HUES48 (cell line): Measurements from ENCODE around the gene C10orf67.
"Not testable (repeated sequence)": the region's sequence is repeated elsewhere in the genome, so short reads cannot be mapped to it uniquely, and the experiment has no call there.

Source experiments
- H3K27ac ChIP-seq: one replicate; pipeline ENCODE4 v1.7.0; 2013; ENCODE audit warnings: low read depth, low read length, inconsistent platforms
- H3K27me3 ChIP-seq: 2 replicates; pipeline ENCODE4 v1.6.1; 2013; ENCODE audit warnings: mild to moderate bottlenecking, low read length; ENCODE audit not compliant: control insufficient read depth, insufficient read depth
- H3K36me3 ChIP-seq: 2 replicates; pipeline ENCODE4 v1.6.1; 2013; ENCODE audit warnings: low read length; ENCODE audit not compliant: control insufficient read depth, insufficient read depth
- H3K4me1 ChIP-seq: 2 replicates; pipeline ENCODE4 v1.6.1; 2013; ENCODE audit warnings: mild to moderate bottlenecking, low read length; ENCODE audit not compliant: control insufficient read depth, insufficient read depth
- H3K4me3 ChIP-seq: 2 replicates; pipeline ENCODE4 v1.5.1; 2013; ENCODE audit warnings: mild to moderate bottlenecking, low read depth, low read length
- H3K9ac ChIP-seq: 2 replicates; pipeline ENCODE4 v1.6.1; 2013; ENCODE audit warnings: mild to moderate bottlenecking, low read depth, low read length, moderate library complexity
- H3K9me3 ChIP-seq: 2 replicates; pipeline ENCODE4 v1.6.1; 2013; ENCODE audit warnings: low read length; ENCODE audit not compliant: control insufficient read depth, insufficient read depth

C10orf67 gene

DNA sequence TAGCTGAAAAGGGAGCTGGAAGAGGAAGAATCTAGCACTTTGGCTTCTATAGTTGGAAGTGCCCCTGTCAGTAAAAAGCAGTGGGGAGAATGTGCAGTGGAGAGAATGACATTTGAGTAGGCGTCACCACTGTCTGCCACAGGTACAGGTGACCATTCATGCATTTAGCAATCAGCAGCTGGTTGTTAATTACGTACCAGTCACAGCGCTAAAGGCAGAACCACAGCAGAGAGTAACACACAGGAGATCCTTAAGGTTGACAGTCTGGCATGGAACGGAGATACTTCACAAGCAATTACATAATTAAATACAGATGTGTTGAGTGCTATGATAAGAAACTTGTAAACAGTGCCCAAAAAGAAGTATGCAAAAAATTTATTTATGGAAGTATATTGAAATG lies 24.8 kb downstream of the C10orf67 start:
- no peak overlapping the region for H3K9ac ChIP-seq
- H3K27me3 ChIP-seq: no peaks in the 10 kb centered on the region
- H3K36me3 ChIP-seq: no peaks in the 10 kb centered on the region
- H3K9me3 ChIP-seq: no peaks in the 10 kb centered on the region
- H3K4me3 ChIP-seq: no peak overlapping the region
- H3K4me1 ChIP-seq: no peaks in the 10 kb centered on the region
- H3K27ac ChIP-seq: no peak overlapping the region

DNA sequence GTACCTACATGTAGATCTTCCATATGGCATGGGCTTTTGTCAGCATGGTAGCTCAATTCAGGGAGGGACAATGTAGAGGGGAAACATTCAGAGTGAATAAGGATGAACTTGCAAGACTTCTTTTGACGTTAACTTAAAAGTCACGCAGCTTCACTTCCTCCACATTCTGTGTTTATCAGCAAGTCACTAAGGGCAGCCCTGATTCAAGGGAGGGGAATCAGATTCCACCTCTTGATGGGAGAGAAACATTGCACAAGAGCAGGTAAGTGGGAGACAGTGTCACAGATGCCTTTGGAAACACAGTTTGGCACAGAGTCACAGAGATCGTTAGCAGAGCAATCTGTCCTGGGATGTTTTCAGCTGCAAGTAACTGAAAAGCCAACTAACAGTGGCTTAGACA lies 26.2 kb downstream of the C10orf67 start:
- no peak overlapping the region for H3K4me3 ChIP-seq
- no peak overlapping the region for H3K9ac ChIP-seq
- no peaks in the 10 kb centered on the region for H3K4me1 ChIP-seq
- no peaks in the 10 kb centered on the region for H3K36me3 ChIP-seq
- no peaks in the 10 kb centered on the region for H3K27me3 ChIP-seq
- no peaks in the 10 kb centered on the region for H3K9me3 ChIP-seq
- H3K27ac ChIP-seq: no peak overlapping the region

DNA sequence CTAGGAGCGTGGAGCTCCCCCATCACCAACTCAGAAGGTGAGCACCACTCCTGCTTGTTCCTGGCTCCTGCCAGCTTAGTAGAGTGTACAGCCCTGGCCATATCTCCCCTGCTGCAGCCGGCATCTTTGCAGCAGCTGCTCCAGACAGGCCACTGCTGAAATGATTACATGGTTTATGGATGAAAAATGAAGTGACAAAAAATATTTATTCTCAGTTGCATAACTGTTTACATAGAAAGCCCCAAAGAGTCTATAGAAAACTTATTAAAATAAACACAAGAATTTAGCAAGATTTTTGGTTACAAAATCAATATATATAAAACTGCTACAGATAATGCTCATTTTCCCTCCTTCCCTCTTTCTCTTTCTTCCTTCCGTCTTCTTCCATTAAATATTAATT lies 27.2 kb downstream of the C10orf67 start:
- Histone ChIP-seq H3K36me3 (no peaks in the 10 kb centered on the region), H3K27me3 (no peaks in the 10 kb centered on the region), H3K27ac (no peak overlapping the region), H3K9me3 (no peaks in the 10 kb centered on the region), H3K4me3 (no peak overlapping the region), H3K9ac (no peak overlapping the region), H3K4me1 (no peaks in the 10 kb centered on the region)

DNA sequence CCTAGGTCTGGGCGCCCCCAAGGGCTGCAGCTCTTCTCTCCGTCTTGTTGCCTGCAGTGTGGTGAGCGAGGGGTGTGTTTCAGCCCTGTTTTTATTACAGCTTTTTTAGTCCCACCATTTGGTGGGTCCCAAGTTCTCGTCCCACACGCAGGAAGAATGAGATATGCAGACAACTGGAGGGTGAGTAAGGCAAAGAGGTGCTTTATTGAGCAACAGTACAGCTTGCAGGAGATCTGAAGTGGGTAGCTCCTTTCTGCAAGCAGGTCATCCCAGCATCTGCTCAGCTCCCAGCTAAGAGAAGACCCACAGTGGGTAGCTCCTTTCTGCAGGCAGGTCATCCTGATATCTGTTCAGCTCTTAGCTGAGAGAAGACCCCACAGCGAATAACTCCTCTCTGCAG lies 28.2 kb downstream of the C10orf67 start:
- Histone ChIP-seq H3K9ac (no peak overlapping the region), H3K9me3 (no peaks in the 10 kb centered on the region), H3K27me3 (no peaks in the 10 kb centered on the region), H3K27ac (no peak overlapping the region), H3K36me3 (no peaks in the 10 kb centered on the region), H3K4me1 (no peaks in the 10 kb centered on the region), H3K4me3 (no peak overlapping the region)

DNA sequence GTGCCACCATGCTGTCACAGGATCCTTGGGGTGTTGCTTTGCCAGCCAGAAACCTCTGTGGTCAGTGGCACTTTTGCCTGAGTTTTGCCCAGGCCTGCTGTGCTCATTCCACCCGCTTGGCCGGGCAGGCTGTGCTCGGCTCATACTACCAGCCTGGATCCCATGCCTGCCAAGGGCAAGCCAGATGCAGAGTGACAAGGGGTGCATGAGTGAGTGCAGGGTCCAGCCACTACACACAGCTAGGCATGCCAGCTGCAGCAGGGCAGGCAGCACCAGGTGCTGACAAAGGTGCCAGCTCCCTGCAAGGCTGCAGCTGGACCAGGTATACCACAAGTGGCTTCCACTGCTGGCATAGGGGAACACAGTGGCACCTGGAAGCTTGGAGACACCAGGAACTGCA lies 28.6 kb downstream of the C10orf67 start:
- no peaks in the 10 kb centered on the region for H3K36me3 ChIP-seq
- no peaks in the 10 kb centered on the region for H3K27me3 ChIP-seq
- H3K9me3 ChIP-seq: no peaks in the 10 kb centered on the region
- no peak overlapping the region for H3K9ac ChIP-seq
- no peak overlapping the region for H3K4me3 ChIP-seq
- no peak overlapping the region for H3K27ac ChIP-seq
- H3K4me1 ChIP-seq: no peaks in the 10 kb centered on the region

DNA sequence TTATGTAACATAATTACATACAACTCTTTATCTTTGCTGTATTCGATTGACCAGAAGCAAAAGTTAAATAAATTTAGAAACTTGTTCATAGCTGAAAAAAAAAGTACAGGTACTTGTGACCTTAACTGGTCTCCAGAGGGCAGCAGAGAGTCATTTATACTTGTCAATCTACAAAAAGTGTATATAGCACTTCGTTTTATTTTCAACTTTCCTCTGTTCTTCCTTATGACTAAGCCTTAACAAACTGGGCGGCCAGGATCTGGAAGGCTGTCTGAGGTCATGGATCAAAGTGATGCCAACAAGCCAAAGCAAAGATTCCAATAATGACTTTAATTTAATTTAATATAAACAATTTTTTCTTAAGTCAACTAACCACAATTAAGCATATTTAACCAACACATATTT lies 29.8 kb downstream of the C10orf67 start:
- no peak overlapping the region for H3K4me3 ChIP-seq
- H3K27ac ChIP-seq: no peak overlapping the region
- no peaks in the 10 kb centered on the region for H3K9me3 ChIP-seq
- H3K4me1 ChIP-seq: no peaks in the 10 kb centered on the region
- H3K9ac ChIP-seq: no peak overlapping the region
- no peaks in the 10 kb centered on the region for H3K27me3 ChIP-seq
- H3K36me3 ChIP-seq: no peaks in the 10 kb centered on the region

DNA sequence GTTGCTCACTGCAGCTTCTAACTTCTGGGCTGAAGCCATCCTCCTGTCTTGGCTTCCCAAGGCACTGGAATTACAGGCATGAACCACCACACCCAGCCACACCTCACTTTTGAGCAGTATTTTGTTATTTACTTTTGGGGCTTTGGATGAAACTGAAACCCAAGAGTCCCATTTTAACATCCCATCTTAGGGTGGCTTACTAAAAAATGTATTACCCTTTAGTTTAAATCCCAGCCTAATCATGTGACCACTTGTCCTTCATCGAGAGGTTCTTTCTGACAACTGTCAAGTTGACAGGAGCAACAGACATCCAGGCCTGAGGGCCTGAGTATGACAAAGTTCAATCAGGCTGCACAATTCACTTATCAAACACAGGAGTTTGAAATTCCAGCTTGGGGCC lies 33.6 kb downstream of the C10orf67 start:
- no peaks in the 10 kb centered on the region for H3K4me1 ChIP-seq
- H3K36me3 ChIP-seq: no peaks in the 10 kb centered on the region
- no peaks in the 10 kb centered on the region for H3K27me3 ChIP-seq
- no peaks in the 10 kb centered on the region for H3K9me3 ChIP-seq
- H3K9ac ChIP-seq: no peak overlapping the region
- H3K27ac ChIP-seq: no peak overlapping the region
- H3K4me3 ChIP-seq: no peak overlapping the region

DNA sequence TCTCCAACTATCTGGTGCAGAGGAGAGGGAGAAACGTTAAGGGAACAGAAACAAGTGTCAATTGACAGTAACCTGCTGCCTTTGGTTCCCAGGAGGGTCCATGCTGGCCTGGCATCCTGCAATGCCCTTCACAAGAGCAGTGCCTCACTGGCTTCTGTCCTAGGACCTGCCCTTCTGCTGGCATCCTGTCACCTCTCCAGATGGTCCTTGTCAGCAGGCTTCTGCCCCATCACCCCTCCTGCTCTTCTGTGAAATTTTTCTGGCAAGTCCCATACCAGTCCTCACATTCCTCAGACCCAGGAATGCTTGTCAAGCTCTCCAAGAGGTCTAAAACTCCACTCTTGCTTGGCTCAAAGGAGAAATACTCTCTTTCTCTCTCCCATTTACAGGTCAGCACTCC lies 34.2 kb downstream of the C10orf67 start:
- no peak overlapping the region for H3K27ac ChIP-seq
- no peaks in the 10 kb centered on the region for H3K27me3 ChIP-seq
- H3K9ac ChIP-seq: no peak overlapping the region
- no peaks in the 10 kb centered on the region for H3K9me3 ChIP-seq
- no peaks in the 10 kb centered on the region for H3K36me3 ChIP-seq
- H3K4me1 ChIP-seq: no peaks in the 10 kb centered on the region
- H3K4me3 ChIP-seq: no peak overlapping the region

DNA sequence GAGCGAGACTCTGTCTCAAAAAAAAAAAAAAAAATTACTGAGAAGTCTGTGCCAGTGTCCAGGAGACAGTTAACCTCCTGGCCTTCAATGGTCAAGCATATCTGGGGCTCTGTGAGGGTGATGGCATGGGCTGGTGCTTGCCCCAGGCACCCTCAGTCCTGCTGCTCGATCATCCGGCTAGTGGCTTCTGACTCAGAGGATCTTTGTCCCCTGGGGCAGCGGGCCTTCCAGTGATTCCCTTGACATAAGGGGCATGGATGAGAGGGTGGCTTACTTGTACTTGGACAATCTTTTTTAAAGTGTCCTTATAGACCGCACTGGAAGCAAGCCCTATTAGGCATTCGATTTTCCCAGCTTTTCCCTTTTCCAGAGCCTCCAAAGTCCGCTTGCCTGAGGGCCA lies 44.6 kb downstream of the C10orf67 start:
- H3K27me3 ChIP-seq, H3K4me1 ChIP-seq, H3K36me3 ChIP-seq, H3K9ac ChIP-seq, H3K4me3 ChIP-seq, H3K27ac ChIP-seq, H3K9me3 ChIP-seq: not testable (repeated sequence)

DNA sequence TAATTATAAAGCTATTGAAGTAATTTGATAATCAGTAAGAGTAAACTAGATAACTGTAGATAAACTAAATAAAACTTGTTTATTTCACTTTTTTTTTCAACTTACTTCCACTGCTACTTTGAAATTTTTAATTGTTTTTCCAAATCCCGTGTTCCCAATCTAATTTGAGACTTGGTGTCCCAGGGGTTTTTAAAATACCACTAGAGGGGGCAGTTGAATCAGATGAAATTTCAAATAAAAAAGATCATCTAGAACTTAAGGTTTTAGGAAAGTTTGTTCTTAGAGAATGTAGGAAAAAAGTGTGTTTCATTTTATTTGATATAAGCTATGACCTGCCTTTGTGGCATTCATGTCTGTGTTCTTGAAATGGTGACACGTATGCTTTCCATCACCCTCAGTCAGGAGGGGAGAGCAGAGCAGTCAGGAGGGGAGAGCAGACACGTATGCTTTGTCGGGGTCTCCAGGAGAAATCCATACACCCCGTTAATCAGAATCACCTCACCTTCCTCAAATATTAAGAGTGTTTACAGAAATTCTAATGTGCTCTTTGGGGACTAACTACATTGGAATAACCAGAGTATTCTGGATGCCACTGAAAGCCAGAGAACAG lies 49.9 kb downstream of the C10orf67 start:
- H3K4me1 ChIP-seq: peaks cover 3% of the 10 kb centered on the region; the same call in 1 of the 2 replicates
- no peak overlapping the region for H3K9ac ChIP-seq
- H3K27ac ChIP-seq: no peak overlapping the region
- peaks cover 3% of the 10 kb centered on the region; the same call in 1 of the 2 replicates for H3K27me3 ChIP-seq
- H3K36me3 ChIP-seq: no peaks in the 10 kb centered on the region
- no peak overlapping the region for H3K4me3 ChIP-seq
- H3K9me3 ChIP-seq: no peaks in the 10 kb centered on the region

DNA sequence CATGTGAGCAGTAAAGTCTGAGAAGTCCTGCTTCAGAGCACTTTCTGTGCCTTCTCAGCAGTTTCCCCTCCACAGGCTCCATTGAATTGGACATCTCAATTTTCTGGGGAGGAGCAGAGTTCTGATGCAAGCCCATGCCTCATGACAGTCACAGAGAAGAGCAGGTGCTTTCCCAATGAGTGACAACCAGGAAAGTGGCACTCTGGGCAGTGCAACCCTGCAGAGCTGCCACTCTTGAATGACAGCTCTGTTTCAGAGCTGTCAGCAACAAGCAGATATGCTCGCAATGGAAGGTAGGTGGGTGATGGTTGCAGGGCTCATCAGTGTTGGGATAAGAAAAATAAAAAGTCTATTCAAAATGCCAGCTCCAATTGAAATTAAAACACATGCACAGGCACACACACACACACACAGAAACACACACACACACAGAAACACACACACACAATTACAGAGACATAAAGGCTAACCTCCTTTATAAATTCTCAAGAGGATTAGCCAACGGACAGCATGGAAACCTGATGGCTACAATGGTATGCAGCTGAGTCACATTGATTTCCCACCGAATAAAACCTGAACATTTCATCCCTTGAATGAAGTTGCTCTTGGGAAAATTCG lies 50.5 kb downstream of the C10orf67 start:
- H3K9me3 ChIP-seq: no peaks in the 10 kb centered on the region
- no peaks in the 10 kb centered on the region for H3K36me3 ChIP-seq
- H3K27me3 ChIP-seq: peaks cover 3% of the 10 kb centered on the region; the same call in 1 of the 2 replicates
- peaks cover 3% of the 10 kb centered on the region; the same call in 1 of the 2 replicates for H3K4me1 ChIP-seq
- H3K4me3 ChIP-seq: no peak overlapping the region
- H3K27ac ChIP-seq: no peak overlapping the region
- H3K9ac ChIP-seq: no peak overlapping the region
